Activated T-cell treated with anti-CD3 and anti-CD28 coated beads, Interleukin-2, amount 50 U/mL, for 72 hours (primary cell): ENCODE data around the gene DNAJB7. TPM values are rescaled to one million over a fixed set of nuclear protein-coding genes. Genes with fewer than 3 reads are reported as not detected.
"Not testable (repeated sequence)": the region's sequence is repeated elsewhere in the genome, so short reads cannot be mapped to it uniquely, and the experiment has no call there.

ENCODE experiments used
- ATAC-seq, 2 donors: fragments of 150-1000 bp; cut with Tn5 transposase; replicated peaks in 1 of 2; 2 replicates each; pipeline ENCODE4 v1.10.0; 2021; ENCODE audit warnings: moderate library complexity in 2 of 2, mild to moderate bottlenecking in 1 of 2
- DNase-seq, 2 donors: peaks; one replicate each; pipeline ENCODE4 v3.0.0; 2021 to 2022; ENCODE audit warnings: mixed read lengths in 1 of 2
- H3K27ac Mint-ChIP-seq: one replicate; pipeline ENCODE4 v1.8.0; 2022; ENCODE audit warnings: mild to moderate bottlenecking, moderate library complexity, mixed read lengths
- H3K27me3 Mint-ChIP-seq: one replicate; pipeline ENCODE4 v1.8.0; 2022; ENCODE audit warnings: low read depth, mixed read lengths
- H3K36me3 Mint-ChIP-seq, 2 donors: one replicate each; pipeline ENCODE4 v1.8.0; 2022; ENCODE audit warnings: mixed read lengths in 2 of 2, mild to moderate bottlenecking in 1 of 2; ENCODE audit not compliant: insufficient read depth in 2 of 2
- H3K4me1 Mint-ChIP-seq: one replicate; pipeline ENCODE4 v1.8.0; 2022; ENCODE audit warnings: low read depth, mixed read lengths
- H3K4me3 Mint-ChIP-seq, 2 donors: one replicate each; pipeline ENCODE4 v1.8.0; 2022; ENCODE audit warnings: mild to moderate bottlenecking in 2 of 2, mixed read lengths in 2 of 2, moderate library complexity in 2 of 2
- H3K9me3 Mint-ChIP-seq, 2 donors: one replicate each; pipeline ENCODE4 v1.8.0; 2022; ENCODE audit warnings: mixed read lengths in 2 of 2
- total RNA-seq, 2 donors: library from RNA; stranded (reverse); gene quantifications; one replicate each; pipeline ENCODE4 v1.2.3, GENCODE V29; 2022

The DNAJB7 gene
- not detected for total RNA-seq

DNA sequence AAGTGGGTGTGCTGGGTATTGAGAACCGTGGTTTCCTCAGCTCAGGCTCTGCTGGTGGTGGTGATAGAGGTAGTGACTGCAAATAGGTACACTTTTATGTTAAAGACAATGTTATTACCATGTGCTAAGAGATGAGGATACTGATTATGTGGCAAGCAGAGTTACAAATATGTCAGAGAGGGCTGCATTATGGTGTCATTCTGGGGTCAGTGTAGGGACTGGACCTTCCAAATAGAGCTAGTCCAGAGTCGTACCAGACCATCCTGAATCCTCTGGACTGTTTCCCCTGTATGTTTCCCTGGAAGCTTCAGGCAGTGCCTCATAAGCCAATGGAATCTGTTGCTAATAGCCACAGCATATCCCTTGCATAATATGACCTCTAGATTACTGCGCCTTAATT, at the start of gene DNAJB7:
Gene DNAJB7, minus strand, starts transcription at position 101 of the 400 bp plus-strand sequence. CDS start 119 bp downstream, outside the sequence.
- no peaks in the 10 kb centered on the region for H3K9me3 Mint-ChIP-seq
- no peaks in the 10 kb centered on the region for H3K27me3 Mint-ChIP-seq
- H3K4me1 Mint-ChIP-seq, result peaks cover 21% of the 10 kb centered on the region
- no peak for ATAC-seq
- DNase-seq, result no peak
- no peak within 1 kb of the TSS for H3K4me3 Mint-ChIP-seq
- H3K36me3 Mint-ChIP-seq, result peaks cover 3 to 5% of the 10 kb centered on the region in 2 donors
- peak within 1 kb of the TSS; percentile 47 for H3K27ac Mint-ChIP-seq

DNA sequence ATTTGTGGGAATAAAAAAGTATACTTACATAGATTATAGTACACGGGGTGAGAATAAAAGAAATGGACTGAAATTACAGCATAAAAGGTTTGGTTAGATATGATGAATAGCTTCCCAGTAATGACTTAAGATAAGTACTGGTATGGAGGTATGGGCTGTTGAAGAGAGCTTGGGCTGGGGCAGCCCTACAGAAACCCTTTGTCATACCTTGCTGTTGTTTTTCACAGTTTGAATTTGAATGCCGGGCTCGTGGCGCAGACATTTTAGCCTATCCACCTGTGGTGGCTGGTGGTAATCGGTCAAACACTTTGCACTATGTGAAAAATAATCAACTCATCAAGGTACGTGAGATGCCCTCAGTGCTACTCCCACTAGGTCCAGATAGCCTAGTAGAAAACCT, 47.0 kb upstream of the DNAJB7 start:
- H3K9me3 Mint-ChIP-seq, result no peaks in the 10 kb centered on the region
- H3K4me3 Mint-ChIP-seq, result no peak overlapping the region
- peaks cover 0 to 3% of the 10 kb centered on the region in 2 donors for H3K36me3 Mint-ChIP-seq

DNA sequence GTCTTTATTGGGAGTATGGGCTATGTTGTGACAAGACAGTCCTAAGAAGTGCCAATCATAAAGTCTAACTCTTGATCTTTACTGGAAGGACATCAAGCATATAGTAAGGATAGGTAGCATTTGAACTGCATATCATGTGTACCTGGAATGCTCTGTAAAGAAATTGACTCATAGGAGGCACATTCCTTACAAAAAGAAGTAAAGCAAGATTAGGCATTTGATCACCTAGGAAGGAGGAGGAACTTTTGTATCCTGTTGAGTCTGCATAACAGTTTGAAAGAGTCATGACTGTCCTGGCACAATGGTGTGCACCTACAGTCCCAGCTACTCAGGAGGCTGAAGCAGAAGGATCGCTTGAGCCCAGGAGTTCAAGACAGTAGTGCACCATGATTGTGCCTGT, 42.2 kb upstream of the DNAJB7 start:
- Mint-ChIP-seq H3K9me3 (no peaks in the 10 kb centered on the region), H3K27ac (no peak overlapping the region), H3K4me1 (peaks cover 9% of the 10 kb centered on the region), H3K36me3 (peaks cover 0 to 3% of the 10 kb centered on the region in 2 donors), H3K27me3 (no peaks in the 10 kb centered on the region), H3K4me3 (no peak overlapping the region)
- no peak for ATAC-seq
- DNase-seq, result no peak

More for the DNA sequence above, 47.0 kb upstream of the DNAJB7 start:
- H3K4me1 Mint-ChIP-seq, result no peaks in the 10 kb centered on the region
- ATAC-seq (no peak), DNase-seq (no peak)
- no peaks in the 10 kb centered on the region for H3K27me3 Mint-ChIP-seq
- H3K27ac Mint-ChIP-seq, result no peak overlapping the region

DNA sequence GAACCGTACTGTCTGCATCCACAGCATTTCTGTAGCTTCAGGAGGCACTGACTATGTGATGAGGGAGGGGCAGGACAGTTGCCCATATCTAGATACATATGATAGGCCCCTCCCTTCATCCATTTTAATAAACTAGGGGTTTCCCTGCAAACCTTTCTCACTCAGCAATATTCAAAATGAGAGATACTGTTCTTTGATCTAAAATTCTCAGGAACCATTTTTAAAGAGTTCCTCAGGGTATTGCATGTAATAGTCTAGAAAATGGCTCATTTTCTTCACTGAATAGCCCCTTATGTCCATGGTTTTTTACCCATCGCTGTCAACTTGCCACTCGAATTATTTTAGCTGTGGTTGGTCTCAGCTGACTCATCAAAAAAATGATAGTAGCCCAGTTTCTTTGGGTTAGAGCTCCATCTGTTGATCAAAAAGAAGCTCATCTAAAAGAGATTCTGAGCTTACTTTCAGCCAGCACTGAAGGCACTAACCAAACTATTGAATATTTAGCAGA, 37.0 kb upstream of the DNAJB7 start:
- peak; percentile 34 to 36 for DNase-seq
- Mint-ChIP-seq H3K27ac (peak overlapping the region; percentile 96), H3K4me3 (peak overlapping the region; percentile 63 to 88), H3K9me3 (no peaks in the 10 kb centered on the region), H3K27me3 (no peaks in the 10 kb centered on the region), H3K4me1 (peaks cover 16% of the 10 kb centered on the region), H3K36me3 (peaks cover 0 to 2% of the 10 kb centered on the region in 2 donors)
- ATAC-seq, result peak; percentile 87 to 92

DNA sequence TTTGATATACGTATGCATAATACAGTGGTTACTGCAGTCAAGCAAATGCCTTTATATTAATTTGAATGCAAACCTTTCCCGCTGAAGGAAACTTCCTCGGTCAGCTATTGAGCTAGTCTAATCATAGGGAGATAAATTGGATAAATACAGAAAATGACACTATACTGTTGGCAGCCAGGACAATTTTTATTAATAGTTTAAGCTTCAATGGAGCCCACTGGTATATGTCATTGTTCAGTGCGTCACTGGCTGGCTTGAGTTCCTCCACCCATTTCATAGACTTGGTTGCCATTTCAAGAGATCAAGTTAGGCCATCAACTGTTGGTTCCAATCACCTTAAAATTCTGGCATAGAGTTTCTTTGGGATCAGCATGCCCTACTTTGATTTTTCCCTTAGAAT, 32.5 kb upstream of the DNAJB7 start:
- Mint-ChIP-seq H3K4me3 (no peak overlapping the region), H3K27me3 (no peaks in the 10 kb centered on the region), H3K4me1 (peaks cover 11% of the 10 kb centered on the region), H3K36me3 (peaks cover 0 to 2% of the 10 kb centered on the region in 2 donors), H3K27ac (no peak overlapping the region), H3K9me3 (no peaks in the 10 kb centered on the region)
- no peak for ATAC-seq
- no peak for DNase-seq

DNA sequence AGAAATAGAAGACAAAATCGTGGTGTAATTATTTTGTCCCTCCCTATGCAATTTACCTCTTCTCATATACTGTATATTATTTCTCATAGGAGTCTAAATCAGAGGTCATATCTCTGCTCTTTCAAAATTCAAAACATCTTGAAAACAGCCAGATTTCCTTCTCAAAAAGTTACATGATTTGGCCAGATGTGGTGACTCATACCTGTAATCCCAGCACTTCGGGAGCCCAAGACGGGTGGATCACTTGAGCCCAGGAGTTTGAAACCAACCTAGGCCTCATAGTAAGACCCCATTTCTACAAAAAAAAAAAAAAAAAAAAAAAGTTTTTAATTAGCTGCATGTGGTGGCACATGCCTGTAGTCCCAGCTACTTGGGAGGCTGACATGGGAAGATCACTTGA, 29.0 kb upstream of the DNAJB7 start:
- Mint-ChIP-seq H3K4me1 (no peaks in the 10 kb centered on the region), H3K27ac (no peak overlapping the region), H3K27me3 (no peaks in the 10 kb centered on the region), H3K4me3 (no peak overlapping the region), H3K9me3 (no peaks in the 10 kb centered on the region), H3K36me3 (peaks cover 2 to 12% of the 10 kb centered on the region in 2 donors)
- ATAC-seq (no peak), DNase-seq (no peak)

DNA sequence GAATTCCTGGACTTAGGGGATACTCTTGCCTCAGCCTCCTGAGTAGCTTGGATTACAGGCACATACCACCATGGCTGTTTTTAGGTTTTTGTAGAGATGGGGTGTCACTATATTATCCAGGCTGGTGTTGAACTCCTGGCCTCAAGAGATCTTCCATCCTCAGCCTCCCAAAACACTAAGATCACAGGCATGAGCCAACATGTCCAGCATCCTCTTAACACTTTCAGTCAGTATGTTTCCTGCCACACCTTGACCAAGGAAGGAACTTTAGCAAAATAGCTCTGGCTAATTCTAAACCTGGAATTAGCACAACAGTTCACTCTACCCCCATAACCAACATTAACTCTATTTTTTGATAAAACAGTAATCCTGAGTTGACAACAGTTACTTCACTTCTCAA, 27.2 kb upstream of the DNAJB7 start:
- H3K4me3 Mint-ChIP-seq, result no peak overlapping the region
- ATAC-seq (no peak), DNase-seq (no peak)
- no peaks in the 10 kb centered on the region for H3K9me3 Mint-ChIP-seq
- peak overlapping the region; percentile 84 for H3K27ac Mint-ChIP-seq
- H3K4me1 Mint-ChIP-seq, result no peaks in the 10 kb centered on the region
- no peaks in the 10 kb centered on the region for H3K27me3 Mint-ChIP-seq
- H3K36me3 Mint-ChIP-seq, result peaks cover 2 to 14% of the 10 kb centered on the region in 2 donors

DNA sequence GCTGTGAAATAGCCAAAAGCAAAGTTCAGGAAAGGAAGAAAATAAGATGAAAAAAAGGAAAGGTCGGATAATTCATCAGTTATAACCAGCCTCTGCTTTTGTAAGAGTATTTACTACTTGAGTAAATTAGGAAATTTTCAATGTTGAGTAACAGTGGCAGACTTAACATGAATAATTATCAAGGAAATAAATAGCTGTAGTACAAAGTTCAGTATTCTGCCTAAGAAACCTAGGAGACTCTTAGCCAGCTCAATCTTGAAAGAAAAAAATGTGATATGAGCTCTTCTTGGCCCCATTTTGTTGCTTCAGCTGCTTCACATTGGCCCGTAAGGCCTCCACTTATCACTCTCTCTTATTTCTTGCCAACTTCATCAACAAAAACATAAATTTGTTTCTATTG, 17.0 kb upstream of the DNAJB7 start:
- no peak overlapping the region for H3K27ac Mint-ChIP-seq
- H3K9me3 Mint-ChIP-seq, result no peaks in the 10 kb centered on the region
- H3K4me3 Mint-ChIP-seq, result no peak overlapping the region
- peaks cover 0 to 3% of the 10 kb centered on the region in 2 donors for H3K36me3 Mint-ChIP-seq
- H3K27me3 Mint-ChIP-seq, result no peaks in the 10 kb centered on the region
- no peaks in the 10 kb centered on the region for H3K4me1 Mint-ChIP-seq
- no peak for ATAC-seq
- DNase-seq, result no peak

DNA sequence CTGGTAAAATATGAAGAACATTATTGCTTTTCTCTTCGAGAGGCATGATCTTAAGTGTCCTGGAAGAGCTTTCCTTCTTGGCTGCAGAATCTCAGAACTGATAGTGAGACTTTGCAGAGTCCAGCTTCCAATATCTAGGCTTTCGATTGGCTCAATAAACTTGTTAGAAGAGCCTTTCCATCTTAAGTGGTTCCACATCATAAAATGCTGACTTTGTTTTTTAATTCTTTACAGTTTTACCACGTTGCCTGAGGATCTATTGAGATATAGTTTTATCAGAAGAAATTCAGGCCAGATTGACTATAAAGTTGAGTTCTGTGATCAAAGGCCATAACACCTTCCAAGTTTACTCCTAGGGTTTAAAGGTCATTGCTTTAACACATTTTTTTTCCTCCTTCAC, 15.6 kb upstream of the DNAJB7 start:
- no peaks in the 10 kb centered on the region for H3K27me3 Mint-ChIP-seq
- no peak for ATAC-seq
- no peaks in the 10 kb centered on the region for H3K9me3 Mint-ChIP-seq
- DNase-seq, result no peak
- H3K27ac Mint-ChIP-seq, result peak overlapping the region; percentile 70
- H3K36me3 Mint-ChIP-seq, result peaks cover 0 to 3% of the 10 kb centered on the region in 2 donors
- no peak overlapping the region for H3K4me3 Mint-ChIP-seq
- no peaks in the 10 kb centered on the region for H3K4me1 Mint-ChIP-seq

DNA sequence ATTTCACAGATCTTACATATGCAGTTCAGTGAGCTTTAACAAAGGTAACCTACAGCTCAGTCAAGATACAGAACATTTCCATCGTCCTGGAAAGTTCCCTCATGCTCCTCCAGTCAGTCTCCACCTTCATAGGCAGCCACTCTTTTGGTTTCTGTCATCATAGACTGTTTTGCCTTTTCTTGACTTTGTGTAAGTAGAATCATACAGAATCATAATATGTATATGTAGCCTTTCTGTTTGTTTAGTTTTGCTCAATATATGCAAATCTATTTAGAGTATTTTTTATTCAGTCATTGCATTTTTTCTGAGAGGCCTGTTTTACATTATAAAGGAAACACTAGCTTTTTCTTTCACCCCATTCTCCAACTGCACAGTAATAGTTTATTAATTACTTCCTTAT, 15.0 kb upstream of the DNAJB7 start:
- peak overlapping the region; percentile 1 for H3K27ac Mint-ChIP-seq
- H3K27me3 Mint-ChIP-seq, result no peaks in the 10 kb centered on the region
- ATAC-seq (no peak), DNase-seq (no peak)
- H3K4me3 Mint-ChIP-seq, result no peak overlapping the region
- H3K4me1 Mint-ChIP-seq, result no peaks in the 10 kb centered on the region
- H3K9me3 Mint-ChIP-seq, result no peaks in the 10 kb centered on the region
- peaks cover 0 to 2% of the 10 kb centered on the region in 2 donors for H3K36me3 Mint-ChIP-seq

DNA sequence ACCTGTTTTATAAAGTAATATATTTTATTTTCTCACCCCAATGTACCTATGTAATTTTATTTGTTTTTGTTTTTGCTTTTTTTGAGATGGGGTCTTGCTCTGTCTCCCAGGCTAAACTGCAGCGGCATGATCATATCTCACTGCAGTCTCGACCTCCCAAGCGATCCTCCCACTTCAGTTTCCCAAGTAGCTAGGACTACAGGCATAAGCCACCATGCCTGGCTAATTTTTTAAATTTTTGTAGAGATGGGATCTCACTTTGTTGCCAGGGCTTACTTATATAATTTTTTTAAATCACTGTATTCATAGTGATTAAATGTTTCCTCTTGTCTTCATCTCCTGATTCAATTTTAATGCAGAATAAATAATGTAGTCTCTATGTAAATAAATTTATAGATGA, 13.2 kb upstream of the DNAJB7 start:
- peaks cover 1% of the 10 kb centered on the region in 2 donors for H3K36me3 Mint-ChIP-seq
- no peaks in the 10 kb centered on the region for H3K4me1 Mint-ChIP-seq
- no peak overlapping the region for H3K4me3 Mint-ChIP-seq
- ATAC-seq (no peak), DNase-seq (no peak)
- H3K9me3 Mint-ChIP-seq, result no peaks in the 10 kb centered on the region
- H3K27me3 Mint-ChIP-seq, result no peaks in the 10 kb centered on the region
- no peak overlapping the region for H3K27ac Mint-ChIP-seq

DNA sequence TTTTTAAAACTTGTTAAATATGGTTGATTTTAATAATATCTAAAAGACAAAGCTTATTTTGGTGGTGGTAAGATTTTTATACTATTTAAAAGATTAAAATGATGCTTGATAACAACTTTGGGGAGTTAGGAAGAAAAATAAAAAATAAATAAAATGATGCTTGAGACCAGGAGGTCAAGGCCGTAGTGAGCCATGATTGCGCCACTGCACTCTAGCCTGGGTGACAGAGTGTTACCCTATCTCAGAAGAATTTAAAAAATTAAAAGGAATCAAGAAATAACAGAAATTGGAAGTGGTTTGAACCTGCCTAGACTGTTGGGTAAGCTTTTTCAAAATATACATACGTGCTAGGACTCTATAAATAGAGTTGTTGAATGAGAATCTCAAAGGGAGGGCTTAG, 12.1 kb upstream of the DNAJB7 start:
- H3K9me3 Mint-ChIP-seq, result no peaks in the 10 kb centered on the region
- DNase-seq, result no peak
- no peak for ATAC-seq
- no peaks in the 10 kb centered on the region for H3K27me3 Mint-ChIP-seq
- no peak overlapping the region for H3K27ac Mint-ChIP-seq
- no peaks in the 10 kb centered on the region for H3K4me1 Mint-ChIP-seq
- H3K4me3 Mint-ChIP-seq, result no peak overlapping the region
- H3K36me3 Mint-ChIP-seq, result peaks cover 1% of the 10 kb centered on the region in 2 donors

DNA sequence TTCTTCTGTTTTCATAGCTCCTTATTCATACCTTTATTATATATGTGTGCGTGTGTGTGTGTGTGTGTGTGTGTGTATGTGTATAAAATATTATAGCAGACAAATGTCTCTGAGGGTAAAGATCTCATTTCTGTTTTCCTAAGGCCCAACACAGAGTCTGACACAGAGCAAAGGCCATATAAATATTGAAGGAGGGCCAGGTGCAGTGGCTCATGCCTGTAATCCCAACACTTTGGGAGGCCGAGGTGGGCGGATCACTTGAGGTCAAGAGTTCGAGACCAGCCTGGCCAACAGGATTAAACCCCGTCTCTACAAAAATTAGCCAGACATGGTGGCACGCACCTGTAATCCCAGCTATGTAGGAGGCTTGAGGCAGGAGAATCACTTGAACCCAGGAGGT, 6.5 kb upstream of the DNAJB7 start:
- H3K9me3 Mint-ChIP-seq, H3K27ac Mint-ChIP-seq, H3K4me1 Mint-ChIP-seq, H3K4me3 Mint-ChIP-seq, H3K36me3 Mint-ChIP-seq, DNase-seq, H3K27me3 Mint-ChIP-seq, ATAC-seq: not testable (repeated sequence)

DNA sequence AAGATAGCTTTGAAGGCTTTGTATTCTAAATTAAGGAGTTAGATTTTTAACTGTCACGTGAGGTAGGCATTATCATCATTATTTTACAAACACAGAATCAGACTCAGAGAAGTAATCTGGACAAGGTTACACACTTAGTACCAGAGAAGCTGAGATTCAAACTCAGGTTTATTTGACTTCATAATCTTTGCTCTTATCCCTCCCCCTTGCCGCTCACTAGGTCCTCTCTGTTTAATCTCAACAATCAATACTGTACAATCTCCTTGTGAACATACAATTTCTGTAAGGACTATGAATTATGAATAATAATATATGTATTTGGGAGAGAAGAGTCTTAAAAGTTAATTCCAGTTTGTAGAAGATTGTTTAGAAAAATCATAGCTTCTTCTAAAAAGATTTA, 5.2 kb upstream of the DNAJB7 start:
- no peak overlapping the region for H3K27ac Mint-ChIP-seq
- no peaks in the 10 kb centered on the region for H3K9me3 Mint-ChIP-seq
- H3K4me3 Mint-ChIP-seq, result no peak overlapping the region
- H3K27me3 Mint-ChIP-seq, result no peaks in the 10 kb centered on the region
- ATAC-seq, result no peak
- peaks cover 1% of the 10 kb centered on the region in 2 donors for H3K36me3 Mint-ChIP-seq
- peaks cover 7% of the 10 kb centered on the region for H3K4me1 Mint-ChIP-seq
- no peak for DNase-seq
